Fibroblast of skin of right quadriceps (primary cell): Measurements from ENCODE around the gene GALNT9.
"Not testable (repeated sequence)": the region's sequence is repeated elsewhere in the genome, so short reads cannot be mapped to it uniquely, and the experiment has no call there.

ENCODE experiments used
- DNase-seq: peaks from one replicate; pipeline ENCODE4 v3.0.0-alpha.2; 2013

The GALNT9 gene

DNA sequence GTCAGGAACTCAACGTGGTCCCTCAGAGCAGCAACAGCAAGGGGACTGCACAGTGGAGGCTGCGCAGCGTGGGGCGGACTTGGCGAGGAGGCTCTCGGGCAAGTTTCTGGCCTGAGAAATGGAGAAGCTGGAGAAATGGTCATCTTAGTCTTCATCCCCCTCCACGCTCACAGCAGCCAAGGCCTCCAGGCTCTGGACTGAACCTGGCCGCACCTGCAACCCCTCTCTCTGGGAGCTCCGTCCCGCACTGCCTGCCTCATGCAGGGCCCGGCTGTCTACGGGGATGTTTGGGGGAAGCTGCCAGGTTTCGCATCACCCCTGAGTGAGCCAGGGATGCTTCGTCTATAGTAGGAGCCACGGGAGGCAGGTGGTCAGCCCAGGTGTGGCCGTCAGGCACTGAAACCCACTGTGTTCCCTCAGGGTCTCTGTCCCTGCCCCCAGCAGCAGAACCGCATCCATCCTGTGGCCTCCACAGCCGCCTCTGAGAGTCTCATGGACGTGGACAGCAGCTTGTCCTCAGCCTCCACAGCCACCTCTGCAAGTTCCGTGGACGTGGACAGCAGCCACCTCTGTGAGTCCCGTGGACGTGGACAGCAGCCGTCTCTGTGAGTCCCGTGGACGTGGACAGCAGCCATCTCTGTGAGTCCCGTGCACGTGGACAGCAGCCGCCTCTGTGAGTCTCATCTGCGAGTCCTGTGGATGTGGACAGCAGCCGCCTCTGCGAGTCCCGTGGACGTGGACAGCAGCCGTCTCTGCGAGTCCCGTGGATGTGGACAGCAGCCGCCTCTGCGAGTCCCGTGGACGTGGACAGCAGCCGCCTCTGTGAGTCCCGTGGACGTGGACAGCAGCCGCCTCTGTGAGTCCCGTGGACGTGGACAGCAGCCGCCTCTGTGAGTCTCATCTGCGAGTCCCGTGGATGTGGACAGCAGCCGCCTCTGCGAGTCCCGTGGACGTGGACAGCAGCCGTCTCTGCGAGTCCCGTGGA lies 29.1 kb upstream of the GALNT9 start:
- not testable (repeated sequence) for DNase-seq

- DNase-seq, result no peak
Measured at GRCh38 chr12:132357623-132358186, 28.3 kb upstream of the GALNT9 start.

- DNase-seq, result peak; percentile 55
Measured at GRCh38 chr12:132356691-132357622, 27.6 kb upstream of the GALNT9 start.

DNA sequence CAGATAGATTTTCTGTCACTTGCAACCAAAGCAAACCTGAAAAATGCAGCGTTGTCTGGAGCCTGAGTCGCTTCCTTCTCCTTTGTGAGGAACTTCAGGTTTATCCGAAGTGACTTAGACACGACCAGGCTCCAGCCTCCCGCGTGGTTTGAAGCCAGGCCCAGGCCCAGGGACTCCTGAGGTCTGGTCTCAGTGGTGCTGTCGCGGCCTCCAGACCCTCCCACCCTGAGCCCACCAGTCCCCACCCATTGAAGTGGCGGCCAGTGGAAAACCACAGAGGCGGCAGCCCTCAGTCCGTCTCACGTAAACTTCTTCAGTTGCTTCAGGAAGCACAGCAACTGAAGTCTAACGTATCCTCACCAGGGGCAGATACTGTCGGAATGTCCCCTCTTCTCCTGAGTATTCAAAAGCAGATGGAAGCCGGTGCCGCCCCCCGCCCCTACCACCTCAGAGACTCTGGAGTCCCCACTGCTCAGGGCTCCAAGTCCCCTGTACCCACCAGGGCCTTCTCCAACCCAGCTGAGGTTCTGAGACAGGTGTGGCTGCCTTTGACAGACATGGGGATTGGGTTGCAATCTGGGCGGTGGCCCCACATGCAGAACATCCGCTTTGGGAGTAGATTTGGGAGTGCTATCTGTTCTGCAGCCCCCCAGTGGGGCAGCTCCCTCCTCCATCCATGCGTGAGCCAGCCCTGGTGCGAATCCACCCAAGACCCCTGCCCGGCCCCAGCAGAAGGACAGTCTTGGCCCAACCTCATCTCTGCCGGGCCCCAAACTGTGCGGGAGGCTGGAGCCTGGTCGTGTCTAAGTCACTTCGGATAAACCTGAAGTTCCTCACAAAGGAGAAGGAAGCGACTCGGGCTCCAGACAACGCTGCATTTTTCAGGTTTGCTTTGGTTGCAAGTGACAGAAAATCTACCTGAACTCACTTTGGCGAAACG lies 26.6 kb upstream of the GALNT9 start:
- DNase-seq, result no peak

DNA sequence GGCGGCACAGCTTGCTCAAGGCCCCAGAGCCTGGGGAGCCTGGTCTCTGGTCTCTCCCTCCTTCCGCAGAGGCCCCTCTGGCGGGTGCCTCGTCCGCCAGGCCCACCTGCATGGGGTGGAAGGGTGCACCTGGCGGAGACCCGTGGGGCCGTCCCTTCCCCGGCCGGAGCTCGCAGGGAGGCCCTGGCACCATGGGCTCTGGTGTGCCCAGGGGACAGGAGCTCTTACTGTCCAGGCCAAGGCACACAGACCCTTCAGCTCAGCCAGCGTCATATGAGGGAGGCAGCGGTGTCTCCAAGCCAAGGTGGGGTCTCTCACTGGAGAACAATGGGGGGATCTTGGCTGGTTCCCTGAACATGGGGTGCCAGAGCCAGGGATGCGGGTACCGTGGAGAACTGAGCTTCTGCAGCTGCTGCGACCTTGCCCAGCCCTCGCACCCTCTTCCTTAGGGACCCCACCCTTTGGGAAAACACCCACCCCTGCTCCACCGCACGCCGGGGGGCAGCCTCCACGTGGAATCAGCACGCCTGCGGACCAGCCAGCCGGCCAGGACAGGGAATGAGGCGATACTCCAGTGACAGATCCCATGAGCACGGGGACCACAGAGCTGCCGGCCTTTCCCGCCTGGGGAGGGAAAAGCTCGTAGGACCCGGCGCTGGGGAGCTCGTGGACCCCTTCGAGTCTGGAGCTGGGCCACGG lies 25.7 kb upstream of the GALNT9 start:
- DNase-seq, result no peak

- DNase-seq, result no peak
Measured at GRCh38 chr12:132354211-132354981, 25.0 kb upstream of the GALNT9 start.

- no peak for DNase-seq
Measured at GRCh38 chr12:132353811-132354210, 24.4 kb upstream of the GALNT9 start.

GRCh38 chr12:132352896-132353800 lies 23.8 kb upstream of the GALNT9 start:
- DNase-seq, result no peak

- DNase-seq, result no peak
Measured at GRCh38 chr12:132351751-132352495, 22.5 kb upstream of the GALNT9 start.

DNA sequence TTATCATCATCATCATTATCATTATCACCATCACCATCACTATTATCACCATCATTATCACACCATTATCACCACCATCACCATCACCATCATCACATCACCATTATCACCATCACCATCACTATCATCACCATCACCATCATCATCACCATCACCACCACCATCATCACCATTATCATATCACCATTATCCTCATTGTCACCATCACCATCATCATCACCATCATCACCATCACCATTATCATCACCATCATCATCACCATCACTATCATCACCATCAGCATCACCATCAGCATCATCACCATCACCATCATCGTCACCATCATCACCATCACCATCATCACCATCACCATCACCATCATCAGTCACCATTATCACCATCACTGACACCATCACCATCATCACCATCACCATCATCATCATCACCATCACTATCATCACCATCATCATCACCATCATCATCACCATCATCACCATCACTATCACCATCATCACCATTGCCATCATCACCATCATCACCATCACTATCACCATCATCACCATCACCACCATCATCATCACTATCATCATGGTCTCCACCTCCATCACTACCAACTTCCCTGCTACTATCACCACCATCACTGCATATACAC lies 20.2 kb upstream of the GALNT9 start:
- no peak for DNase-seq

- no peak for DNase-seq
Measured at GRCh38 chr12:132348176-132348575, 18.8 kb upstream of the GALNT9 start.

- DNase-seq, result no peak
Measured at GRCh38 chr12:132347176-132347855, 17.9 kb upstream of the GALNT9 start.

DNA sequence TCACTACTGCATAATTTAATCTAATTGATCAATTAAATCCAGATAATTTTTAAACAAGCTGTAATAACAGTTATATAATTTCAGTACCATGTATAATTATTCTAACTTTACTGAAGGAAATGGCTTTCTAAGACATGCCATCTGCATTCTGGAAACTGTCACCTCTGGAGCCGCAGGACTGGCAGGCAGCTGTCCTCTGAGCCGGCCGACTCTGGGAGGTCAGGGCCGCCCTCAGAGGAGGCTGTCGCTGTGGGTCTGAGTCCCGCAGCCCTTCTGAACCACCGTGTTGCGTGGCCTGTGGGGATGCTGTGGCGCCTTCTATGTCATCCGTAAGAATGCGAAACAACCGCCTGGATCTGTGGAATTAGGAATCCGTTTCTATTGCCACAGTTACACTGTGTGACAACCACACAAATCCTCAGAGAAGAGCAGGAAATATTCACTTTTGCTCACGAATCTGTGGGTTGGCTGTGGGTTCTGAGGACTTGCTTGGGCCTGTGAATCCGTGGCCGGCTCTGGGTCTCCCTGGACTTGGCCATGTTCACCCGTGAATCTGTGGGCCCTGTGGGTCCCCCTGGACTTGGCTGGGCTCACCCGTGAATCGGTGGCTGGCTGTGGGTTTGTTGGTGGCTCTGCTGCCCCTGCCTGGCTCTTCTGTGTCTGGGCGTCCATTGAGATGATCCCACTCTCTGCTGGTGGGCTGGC lies 17.2 kb upstream of the GALNT9 start:
- DNase-seq, result no peak

DNA sequence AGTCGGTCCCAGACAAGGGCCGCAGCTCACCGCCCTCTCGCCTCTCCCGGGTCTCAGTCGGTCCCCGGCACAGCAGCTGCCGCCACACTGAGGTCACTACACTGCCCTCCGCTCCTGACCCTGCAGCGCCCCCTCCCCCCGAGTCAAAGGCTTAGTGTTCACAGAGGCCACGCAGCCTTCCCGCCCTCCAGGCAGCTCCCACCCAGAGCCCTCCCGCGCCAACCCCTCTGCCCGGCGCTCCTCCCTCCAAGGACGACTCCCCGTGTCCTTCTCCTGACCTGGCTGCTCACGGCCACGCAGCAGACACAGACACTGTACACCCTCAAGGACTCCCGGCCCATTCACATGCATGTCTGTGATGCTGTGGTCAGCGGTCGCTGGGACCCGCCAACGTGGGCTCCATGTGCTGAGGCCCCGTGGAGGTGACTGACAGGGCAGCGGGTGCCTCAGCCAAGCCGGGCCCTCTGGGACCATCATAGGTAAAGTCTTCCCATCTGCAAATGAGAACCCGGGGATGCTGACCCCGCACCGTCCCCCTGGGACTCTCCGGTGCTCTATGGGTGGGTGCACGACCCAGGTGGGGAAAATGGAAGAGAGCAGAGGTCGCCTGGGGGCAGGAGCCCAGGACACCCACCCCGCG lies 16.3 kb upstream of the GALNT9 start:
- no peak for DNase-seq

DNA sequence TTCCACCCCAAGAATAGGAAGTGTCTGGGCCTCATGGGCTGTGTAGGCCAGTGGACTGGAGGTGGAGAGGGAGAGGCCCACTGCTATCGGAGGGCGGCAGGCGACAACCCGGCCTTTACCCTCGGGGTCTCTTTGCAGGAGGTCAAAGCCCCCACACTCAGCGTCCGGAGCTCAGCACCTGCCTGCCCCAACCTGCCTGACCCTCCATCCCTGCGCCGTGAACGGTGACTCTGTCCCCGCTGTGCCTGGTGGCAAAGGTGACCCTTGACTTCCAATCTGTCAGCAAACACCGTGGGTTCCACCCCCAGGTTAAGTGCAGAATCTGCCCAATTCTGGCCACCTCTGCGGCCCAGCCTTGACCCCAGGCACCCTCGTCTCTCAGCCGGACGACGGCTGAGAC lies 15.7 kb upstream of the GALNT9 start:
- DNase-seq, result no peak

- DNase-seq, result no peak
Measured at GRCh38 chr12:132344601-132345000, 15.2 kb upstream of the GALNT9 start.
